IMR-90 (cell line): Measurements from ENCODE around the gene SLC35C1. TPM values are rescaled to one million over a fixed set of nuclear protein-coding genes. Genes with fewer than 3 reads are reported as not detected.

Experiments used
- ATAC-seq: fragments of 200-7000 bp; cut with Tn5 transposase; 2 replicates; pipeline ENCODE4 v1.9.1; 2020; ENCODE audit warnings: low read depth, mild to moderate bottlenecking, moderate library complexity
- BruUV-seq: library from RNA; stranded (reverse); fragments of 400-500 nt; replicated peaks from 2 replicates; lab custom pipeline; 2021; lab: Mats Ljungman, UMichigan
- CTCF ChIA-PET: fragments of 300-600 bp; formaldehyde crosslinking; extraction: SDS; loops from one replicate; lab custom pipeline; 2021; ENCODE audit warnings: antibody characterized with exemption; lab: Yijun Ruan, JAX
- POLR2A ChIA-PET: fragments of 300-600 bp; sonication (Branson Sonifier 250); formaldehyde crosslinking; loops from one replicate; lab custom pipeline; 2022; ENCODE audit warnings: antibody characterized with exemption; ENCODE audit not compliant: unreplicated experiment; lab: Charles Lee
- DNase-seq: peaks from one replicate; pipeline ENCODE4 v3.0.0; 2013
- H2AFZ ChIP-seq: replicated peaks from 2 replicates; pipeline ENCODE3; 2013; ENCODE audit warnings: low read length, mild to moderate bottlenecking; ENCODE audit not compliant: poor library complexity
- H2AK5ac ChIP-seq: 2 replicates; pipeline ENCODE4 v1.6.1; 2013; ENCODE audit warnings: low read depth, low read length, inconsistent platforms
- H2AK9ac ChIP-seq: replicated peaks from 2 replicates; pipeline ENCODE3; 2013; ENCODE audit warnings: mild to moderate bottlenecking, low read depth, low read length, moderate library complexity; ENCODE audit not compliant: poor library complexity
- H2BK120ac ChIP-seq: 2 replicates; pipeline ENCODE4 v1.6.1; 2013; ENCODE audit warnings: low read depth, low read length, inconsistent platforms
- H2BK15ac ChIP-seq: 3 replicates; pipeline ENCODE4 v1.6.1; 2013; ENCODE audit warnings: low read depth, low read length, inconsistent platforms
- H2BK20ac ChIP-seq: 2 replicates; pipeline ENCODE4 v1.6.1; 2013; ENCODE audit warnings: low read depth, mild to moderate bottlenecking, inconsistent platforms, low read length, moderate library complexity
- H2BK5ac ChIP-seq: 2 replicates; pipeline ENCODE4 v1.6.1; 2013; ENCODE audit warnings: mild to moderate bottlenecking, low read depth, low read length, inconsistent platforms; ENCODE audit not compliant: poor library complexity, severe bottlenecking
- H3K14ac ChIP-seq: replicated peaks from 2 replicates; pipeline ENCODE4 v1.6.1; 2013; ENCODE audit warnings: low read depth, low read length, inconsistent platforms
- H3K18ac ChIP-seq: 2 replicates; pipeline ENCODE4 v1.6.1; 2013; ENCODE audit warnings: low read depth, low read length, control low read depth
- H3K23ac ChIP-seq: 2 replicates; pipeline ENCODE4 v1.6.1; 2013; ENCODE audit warnings: low read depth, low read length, inconsistent platforms
- H3K27ac ChIP-seq: 2 replicates; pipeline ENCODE4 v1.5.1; 2013; ENCODE audit warnings: mild to moderate bottlenecking, control low read depth, low read length; ENCODE audit not compliant: insufficient read depth
- H3K27me3 ChIP-seq: 2 replicates; pipeline ENCODE4 v1.6.1; 2013; ENCODE audit warnings: low read length; ENCODE audit not compliant: control insufficient read depth, insufficient read depth
- H3K36me3 ChIP-seq: 2 replicates; pipeline ENCODE4 v1.6.1; 2013; ENCODE audit warnings: low read length, mixed read lengths; ENCODE audit not compliant: control insufficient read depth, insufficient read depth
- H3K4ac ChIP-seq: 2 replicates; pipeline ENCODE4 v1.6.1; 2013; ENCODE audit warnings: low read depth, low read length, inconsistent platforms
- H3K4me1 ChIP-seq: 2 replicates; pipeline ENCODE4 v1.6.1; 2013; ENCODE audit warnings: low read length, mixed read lengths; ENCODE audit not compliant: control insufficient read depth, insufficient read depth
- H3K4me2 ChIP-seq: 2 replicates; pipeline ENCODE4 v1.6.1; 2013; ENCODE audit warnings: low read depth, mild to moderate bottlenecking, control low read depth, low read length, moderate library complexity
- H3K4me3 ChIP-seq: 2 replicates; pipeline ENCODE4 v1.5.1; 2013; ENCODE audit warnings: low read depth, mild to moderate bottlenecking, control low read depth, low read length, moderate library complexity; ENCODE audit not compliant: insufficient read depth
- H3K56ac ChIP-seq: 2 replicates; pipeline ENCODE4 v1.6.1; 2013; ENCODE audit warnings: low read length, inconsistent platforms; ENCODE audit not compliant: insufficient read depth; ENCODE audit errors: extremely low read depth
- H3K79me1 ChIP-seq, 2 experiments: 2 replicates each; pipeline ENCODE4 v1.6.1; 2013; ENCODE audit warnings: low read length in 2 of 2, inconsistent platforms in 1 of 2, low read depth in 1 of 2
- H3K9ac ChIP-seq: 2 replicates; pipeline ENCODE4 v1.6.1; 2013; ENCODE audit warnings: low read depth, low read length, control low read depth
- H3K9me1 ChIP-seq: 2 replicates; pipeline ENCODE4 v1.6.1; 2013; ENCODE audit warnings: low read length, inconsistent platforms; ENCODE audit not compliant: insufficient read depth
- H3K9me3 ChIP-seq: 2 replicates; pipeline ENCODE4 v1.6.1; 2013; ENCODE audit warnings: low read length; ENCODE audit not compliant: control insufficient read depth, insufficient read depth
- H4K20me1 ChIP-seq: 2 replicates; pipeline ENCODE4 v1.6.1; 2013; ENCODE audit warnings: low read length, inconsistent platforms; ENCODE audit not compliant: insufficient read depth
- H4K5ac ChIP-seq: 2 replicates; pipeline ENCODE4 v1.6.1; 2013; ENCODE audit warnings: mild to moderate bottlenecking, low read depth, low read length, control low read depth
- H4K8ac ChIP-seq, 2 experiments: 2 replicates each; pipeline ENCODE4 v1.6.1; 2013; ENCODE audit warnings: low read depth in 2 of 2, low read length in 2 of 2, control low read depth in 1 of 2, inconsistent platforms in 1 of 2
- H4K91ac ChIP-seq: 2 replicates; pipeline ENCODE4 v1.6.1; 2013; ENCODE audit warnings: low read depth, low read length, inconsistent platforms; ENCODE audit not compliant: insufficient read depth
- BHLHE40 ChIP-seq: fragments of 150-350 bp; IDR thresholded peaks from 2 replicates; pipeline ENCODE4 v1.6.1; 2016; ENCODE audit warnings: mild to moderate bottlenecking, low read depth, low read length
- CHD1 ChIP-seq: IDR thresholded peaks from 2 replicates; pipeline ENCODE4 v1.6.1; 2012; ENCODE audit warnings: low read depth, low read length, improper control_type of control experiment
- FOS ChIP-seq: fragments of 150-350 bp; IDR thresholded peaks from 2 replicates; pipeline ENCODE4 v1.6.1; 2016; ENCODE audit warnings: low read depth, low read length
- MAFK ChIP-seq: IDR thresholded peaks from 2 replicates; pipeline ENCODE4 v1.6.1; 2012; ENCODE audit warnings: low read depth, low read length, improper control_type of control experiment
- MAZ ChIP-seq: IDR thresholded peaks from 2 replicates; pipeline ENCODE4 v1.6.1; 2012; ENCODE audit warnings: low read depth, mild to moderate bottlenecking, low read length, improper control_type of control experiment, moderate library complexity, borderline replicate concordance
- MXI1 ChIP-seq: IDR thresholded peaks from 2 replicates; pipeline ENCODE4 v1.6.1; 2012; ENCODE audit warnings: low read depth, mild to moderate bottlenecking, low read length, moderate library complexity, borderline replicate concordance
- NFE2L2 ChIP-seq: fragments of 150-350 bp; IDR thresholded peaks from 2 replicates; pipeline ENCODE4 v1.6.1; 2016; ENCODE audit warnings: low read depth, mild to moderate bottlenecking, low read length
- POLR2A ChIP-seq: IDR thresholded peaks from 2 replicates; pipeline ENCODE4 v1.6.1; 2012; ENCODE audit warnings: mild to moderate bottlenecking, low read depth, low read length
- RAD21 ChIP-seq: IDR thresholded peaks from 2 replicates; pipeline ENCODE4 v1.6.1; 2012; ENCODE audit warnings: low read length, improper control_type of control experiment
- RCOR1 ChIP-seq: IDR thresholded peaks from 2 replicates; pipeline ENCODE4 v1.6.1; 2012; ENCODE audit warnings: mild to moderate bottlenecking, low read length, improper control_type of control experiment; ENCODE audit not compliant: insufficient replicate concordance
- RFX5 ChIP-seq: IDR thresholded peaks from 2 replicates; pipeline ENCODE4 v1.8.0; 2012; ENCODE audit warnings: low read depth, mild to moderate bottlenecking, low read length, moderate library complexity
- SMC3 ChIP-seq: fragments of 150-350 bp; IDR thresholded peaks from 2 replicates; pipeline ENCODE4 v1.6.1; 2016; ENCODE audit warnings: low read depth, mild to moderate bottlenecking, antibody characterized with exemption, low read length, moderate library complexity
- WGBS, 2 experiments: methylation state at CpG; one replicate each; pipeline versions ENCODE4 v1.1.5 to v1.1.7; 2013; ENCODE audit warnings: missing lambda C conversion rate in 2 of 2; ENCODE audit not compliant: insufficient read length in 1 of 2; ENCODE audit errors: extremely low coverage in 2 of 2; 5-methylcytosine and 5-hydroxymethylcytosine counted together
- dilution Hi-C: fragments of 300-500 bp; cut with HindIII; formaldehyde crosslinking; loops from one replicate; pipeline ENCODE4 v1.14.3; 2018; ENCODE audit warnings: low sequenced_read_pairs; ENCODE audit not compliant: unreplicated experiment
- in situ Hi-C: fragments of 300-500 bp; cut with MboI; formaldehyde crosslinking; loops from 3 replicates; pipeline ENCODE4 v1.14.3; 2019; ENCODE audit warnings: low sequenced_read_pairs, inconsistent platforms, mixed read lengths
- intact Hi-C: fragments of 100-400 bp; cut with micrococcal nuclease; formaldehyde crosslinking; loops from 2 replicates; pipeline ENCODE4 v1.10.0; 2022
- polyA plus RNA-seq, 3 experiments: library from polyadenylated mRNA; depleted of rRNA; stranded (reverse); fragments of >200 nt; gene quantifications; 2 replicates each; pipeline ENCODE4 v1.2.3, GENCODE V29; 2012; ENCODE audit warnings: low replicate concordance in 1 of 3
- total RNA-seq: library from RNA; depleted of rRNA; stranded (reverse); fragments of >200 nt; gene quantifications from 2 replicates; pipeline ENCODE4 v1.2.3, GENCODE V29; 2012
- TF ChIP-seq, protein P1 (sequence below): fragments of 150-350 bp; IDR thresholded peaks from 2 replicates; pipeline ENCODE4 v1.6.1; 2016; ENCODE audit warnings: low read depth, mild to moderate bottlenecking, low read length, moderate library complexity, borderline replicate concordance
- TF ChIP-seq, protein P2 (sequence below): conservative IDR thresholded peaks from 2 replicates; pipeline ENCODE4 v1.5.1; 2012; ENCODE audit warnings: mild to moderate bottlenecking, low read depth, low read length, improper control_type of control experiment

Gene SLC35C1
- total and polyA plus RNA-seq, 2 of the 4 experiments (the other 2 are of a cell fraction), result 4.3 to 27.1 TPM

DNA sequence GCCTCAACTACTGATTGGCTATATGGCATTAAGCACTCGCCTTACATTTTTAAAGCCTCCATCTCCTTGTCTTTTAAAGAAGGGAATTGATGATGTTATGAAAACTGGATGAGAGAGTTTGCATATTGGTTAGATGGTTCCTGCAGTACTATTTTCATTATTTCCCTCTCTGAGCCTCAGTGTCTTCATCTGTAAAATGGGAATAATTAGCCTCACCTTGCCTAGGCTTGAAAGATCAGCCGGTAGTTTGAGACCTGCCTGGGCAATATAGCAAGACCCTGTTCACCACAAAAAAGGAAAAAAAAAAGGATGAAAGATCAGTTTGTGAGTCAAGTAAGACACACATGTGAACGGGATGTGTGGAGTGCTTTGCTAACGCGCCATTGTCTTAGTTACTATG lies 35.0 kb upstream of the SLC35C1 start:
- CTCF ChIA-PET, result no interaction called here

More for the DNA sequence above, 35.0 kb upstream of the SLC35C1 start:
- Histone ChIP-seq H2BK20ac (no peak overlapping the region), H3K4me3 (no peak overlapping the region), H4K20me1 (no peaks in the 10 kb centered on the region), H3K14ac (no peak overlapping the region), H3K27ac (no peak overlapping the region), H3K56ac (no peak overlapping the region), H3K4ac (no peak overlapping the region), H3K79me1 (no peaks in the 10 kb centered on the region), H2AK5ac (no peak overlapping the region), H2AK9ac (no peak overlapping the region), H3K4me1 (no peaks in the 10 kb centered on the region), H3K4me2 (no peak overlapping the region), H2BK120ac (no peak overlapping the region), H2BK5ac (no peak overlapping the region), H3K9me3 (no peaks in the 10 kb centered on the region), H4K8ac (no peak overlapping the region), H3K36me3 (no peaks in the 10 kb centered on the region), H4K5ac (no peak overlapping the region), H3K9me1 (no peaks in the 10 kb centered on the region; the same call in 1 of the 2 replicates), H3K9ac (no peak overlapping the region), H2BK15ac (no peak overlapping the region), H3K23ac (no peak overlapping the region), H2AFZ (no peak overlapping the region), H4K91ac (no peak overlapping the region), H3K27me3 (peaks cover 25% of the 10 kb centered on the region), H3K18ac (no peak overlapping the region)
- intact Hi-C loops, result no loop called here
- dilution Hi-C loops, result no loop called here
- POLR2A ChIA-PET, result no interaction called here
- ATAC-seq (no peak), DNase-seq (no peak)
- TF ChIP-seq FOS (no peak), MXI1 (no peak), CHD1 (no peak), POLR2A (no peak), SMC3 (no peak), NFE2L2 (no peak), MAZ (no peak), MAFK (no peak), RAD21 (no peak), BHLHE40 (no peak), RCOR1 (no peak), RFX5 (no peak)
- TF ChIP-seq, protein P1, sequence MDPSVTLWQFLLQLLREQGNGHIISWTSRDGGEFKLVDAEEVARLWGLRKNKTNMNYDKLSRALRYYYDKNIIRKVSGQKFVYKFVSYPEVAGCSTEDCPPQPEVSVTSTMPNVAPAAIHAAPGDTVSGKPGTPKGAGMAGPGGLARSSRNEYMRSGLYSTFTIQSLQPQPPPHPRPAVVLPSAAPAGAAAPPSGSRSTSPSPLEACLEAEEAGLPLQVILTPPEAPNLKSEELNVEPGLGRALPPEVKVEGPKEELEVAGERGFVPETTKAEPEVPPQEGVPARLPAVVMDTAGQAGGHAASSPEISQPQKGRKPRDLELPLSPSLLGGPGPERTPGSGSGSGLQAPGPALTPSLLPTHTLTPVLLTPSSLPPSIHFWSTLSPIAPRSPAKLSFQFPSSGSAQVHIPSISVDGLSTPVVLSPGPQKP, result no peak
- TF ChIP-seq, protein P2, sequence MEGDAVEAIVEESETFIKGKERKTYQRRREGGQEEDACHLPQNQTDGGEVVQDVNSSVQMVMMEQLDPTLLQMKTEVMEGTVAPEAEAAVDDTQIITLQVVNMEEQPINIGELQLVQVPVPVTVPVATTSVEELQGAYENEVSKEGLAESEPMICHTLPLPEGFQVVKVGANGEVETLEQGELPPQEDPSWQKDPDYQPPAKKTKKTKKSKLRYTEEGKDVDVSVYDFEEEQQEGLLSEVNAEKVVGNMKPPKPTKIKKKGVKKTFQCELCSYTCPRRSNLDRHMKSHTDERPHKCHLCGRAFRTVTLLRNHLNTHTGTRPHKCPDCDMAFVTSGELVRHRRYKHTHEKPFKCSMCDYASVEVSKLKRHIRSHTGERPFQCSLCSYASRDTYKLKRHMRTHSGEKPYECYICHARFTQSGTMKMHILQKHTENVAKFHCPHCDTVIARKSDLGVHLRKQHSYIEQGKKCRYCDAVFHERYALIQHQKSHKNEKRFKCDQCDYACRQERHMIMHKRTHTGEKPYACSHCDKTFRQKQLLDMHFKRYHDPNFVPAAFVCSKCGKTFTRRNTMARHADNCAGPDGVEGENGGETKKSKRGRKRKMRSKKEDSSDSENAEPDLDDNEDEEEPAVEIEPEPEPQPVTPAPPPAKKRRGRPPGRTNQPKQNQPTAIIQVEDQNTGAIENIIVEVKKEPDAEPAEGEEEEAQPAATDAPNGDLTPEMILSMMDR, result no peak
- WGBS, 2 experiments, result 83% methylated on average over 3 of the region's 5 CpGs; no CpG with 5 or more reads in 1 of the 2 experiments
- BruUV-seq, result no TSS peak
- in situ Hi-C loops, result loop anchor here (10.0 kb wide), 1 partner anchor 395 kb away; no protein-coding TSS in a partner anchor
